Breast epithelium (tissue), 3 donors: ENCODE data around the gene SORBS1.

Experiments used
- POLR2A ChIP-seq: fragments of 450-650 bp; IDR thresholded peaks from one replicate; pipeline ENCODE4 v1.6.1; 2016; ENCODE audit warnings: antibody characterized with exemption, mild to moderate bottlenecking, moderate library complexity
- TF ChIP-seq, protein P1 (sequence below), 3 donors: fragments of 450-650 bp; IDR thresholded peaks; one replicate each; pipeline ENCODE4 v1.5.1; 2016 to 2017; ENCODE audit warnings: antibody characterized with exemption in 3 of 3, mild to moderate bottlenecking in 3 of 3, moderate library complexity in 3 of 3

- no peak for TF ChIP-seq POLR2A
- TF ChIP-seq, protein P1, sequence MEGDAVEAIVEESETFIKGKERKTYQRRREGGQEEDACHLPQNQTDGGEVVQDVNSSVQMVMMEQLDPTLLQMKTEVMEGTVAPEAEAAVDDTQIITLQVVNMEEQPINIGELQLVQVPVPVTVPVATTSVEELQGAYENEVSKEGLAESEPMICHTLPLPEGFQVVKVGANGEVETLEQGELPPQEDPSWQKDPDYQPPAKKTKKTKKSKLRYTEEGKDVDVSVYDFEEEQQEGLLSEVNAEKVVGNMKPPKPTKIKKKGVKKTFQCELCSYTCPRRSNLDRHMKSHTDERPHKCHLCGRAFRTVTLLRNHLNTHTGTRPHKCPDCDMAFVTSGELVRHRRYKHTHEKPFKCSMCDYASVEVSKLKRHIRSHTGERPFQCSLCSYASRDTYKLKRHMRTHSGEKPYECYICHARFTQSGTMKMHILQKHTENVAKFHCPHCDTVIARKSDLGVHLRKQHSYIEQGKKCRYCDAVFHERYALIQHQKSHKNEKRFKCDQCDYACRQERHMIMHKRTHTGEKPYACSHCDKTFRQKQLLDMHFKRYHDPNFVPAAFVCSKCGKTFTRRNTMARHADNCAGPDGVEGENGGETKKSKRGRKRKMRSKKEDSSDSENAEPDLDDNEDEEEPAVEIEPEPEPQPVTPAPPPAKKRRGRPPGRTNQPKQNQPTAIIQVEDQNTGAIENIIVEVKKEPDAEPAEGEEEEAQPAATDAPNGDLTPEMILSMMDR (IDR thresholded peaks at IDR 0.05): no peak
These were observed 201.0 kb downstream of the SORBS1 start for GRCh38 chr10:95360122-95360714.
